ENCODE measurements around the gene AQP1. TPM values are rescaled to one million over a fixed set of nuclear protein-coding genes. Genes with fewer than 3 reads are reported as not detected.
A peak's percentile ranks its signal among the peaks of the same experiment; 100 is the strongest.

Gene AQP1
- total RNA-seq, 3 donors from 2014 or later (not counting 1 experiment from before 2014, with no cell fraction given), result 0.50 to 1.4 TPM; not detected in 1

- ATAC-seq (no peak), DNase-seq (peak in 1 of 2 donors; percentile 13)
- no peak overlapping the region for H3K27ac ChIP-seq (ENCODE audit: low read length)
- no peak overlapping the region for H3K4me3 ChIP-seq (ENCODE audit: low read length)
- no peaks in the 10 kb centered on the region for H3K36me3 ChIP-seq (ENCODE audit: control insufficient read depth, insufficient read depth, low read length)
- H3K9me3 Mint-ChIP-seq, result no peaks in the 10 kb centered on the region
- no peaks in the 10 kb centered on the region for H3K27me3 Mint-ChIP-seq (ENCODE audit: low read depth in 2 of 2)
- H3K4me3 Mint-ChIP-seq, result no peak overlapping the region
- TF ChIP-seq CTCF (IDR thresholded peaks at IDR 0.05), result no peak
- H3K36me3 Mint-ChIP-seq, result no peaks in the 10 kb centered on the region
- no peaks in the 10 kb centered on the region for H3K4me1 Mint-ChIP-seq
- intact Hi-C loops (cut with micrococcal nuclease), result no loop called here
- no peak overlapping the region for H3K27ac Mint-ChIP-seq
- H3K27me3 ChIP-seq (ENCODE audit: control insufficient read depth, insufficient read depth, low read length), result no peaks in the 10 kb centered on the region
- WGBS (ENCODE audit: insufficient coverage), result 96% methylated on average over 16 of the region's 19 CpGs
- H3K4me1 ChIP-seq (ENCODE audit: control insufficient read depth, insufficient read depth, low read length), result no peaks in the 10 kb centered on the region
- no peaks in the 10 kb centered on the region for H3K9me3 ChIP-seq (ENCODE audit: control insufficient read depth, insufficient read depth, low read length)
These were observed 11.5 kb downstream of the AQP1 start for GRCh38 chr7:30923009-30923773.

- no peak overlapping the region for H3K27ac ChIP-seq (ENCODE audit: low read length)
- no peaks in the 10 kb centered on the region for H3K9me3 ChIP-seq (ENCODE audit: control insufficient read depth, insufficient read depth, low read length)
- H3K4me1 Mint-ChIP-seq, result no peaks in the 10 kb centered on the region
- no peaks in the 10 kb centered on the region for H3K36me3 ChIP-seq (ENCODE audit: control insufficient read depth, insufficient read depth, low read length)
- H3K36me3 Mint-ChIP-seq, result no peaks in the 10 kb centered on the region
- H3K27me3 Mint-ChIP-seq (ENCODE audit: low read depth in 2 of 2), result no peaks in the 10 kb centered on the region
- no peak for TF ChIP-seq CTCF (IDR thresholded peaks at IDR 0.05)
- H3K27me3 ChIP-seq (ENCODE audit: control insufficient read depth, insufficient read depth, low read length), result no peaks in the 10 kb centered on the region
- intact Hi-C loops (cut with micrococcal nuclease), result no loop called here
- peak in 1 of 2 donors; percentile 4 for DNase-seq
- H3K4me1 ChIP-seq (ENCODE audit: control insufficient read depth, insufficient read depth, low read length), result no peaks in the 10 kb centered on the region
- WGBS (ENCODE audit: insufficient coverage), result 90% methylated on average over 13 of the region's 13 CpGs
- ATAC-seq, result no peak
- no peak overlapping the region for H3K4me3 Mint-ChIP-seq
- H3K4me3 ChIP-seq (ENCODE audit: low read length), result no peak overlapping the region
- H3K27ac Mint-ChIP-seq, result no peak overlapping the region
- H3K9me3 Mint-ChIP-seq, result no peaks in the 10 kb centered on the region
These were observed 12.2 kb downstream of the AQP1 start for GRCh38 chr7:30923774-30924413.

- no peak overlapping the region for H3K27ac Mint-ChIP-seq
- H3K4me1 ChIP-seq (ENCODE audit: control insufficient read depth, insufficient read depth, low read length), result no peaks in the 10 kb centered on the region
- H3K27ac ChIP-seq (ENCODE audit: low read length), result no peak overlapping the region
- no peak for TF ChIP-seq CTCF (IDR thresholded peaks at IDR 0.05)
- H3K9me3 Mint-ChIP-seq, result no peaks in the 10 kb centered on the region
- H3K36me3 ChIP-seq (ENCODE audit: control insufficient read depth, insufficient read depth, low read length), result no peaks in the 10 kb centered on the region
- H3K4me3 ChIP-seq (ENCODE audit: low read length), result no peak overlapping the region
- no peaks in the 10 kb centered on the region for H3K36me3 Mint-ChIP-seq
- H3K4me1 Mint-ChIP-seq, result no peaks in the 10 kb centered on the region
- H3K27me3 Mint-ChIP-seq (ENCODE audit: low read depth in 2 of 2), result no peaks in the 10 kb centered on the region
- no peak overlapping the region for H3K4me3 Mint-ChIP-seq
- H3K9me3 ChIP-seq (ENCODE audit: control insufficient read depth, insufficient read depth, low read length), result no peaks in the 10 kb centered on the region
- no peaks in the 10 kb centered on the region for H3K27me3 ChIP-seq (ENCODE audit: control insufficient read depth, insufficient read depth, low read length)
- intact Hi-C loops (cut with micrococcal nuclease), result no loop called here
- DNase-seq (peak in 1 of 2 donors; percentile 3), ATAC-seq (no peak)
These were observed 13.0 kb downstream of the AQP1 start for GRCh38 chr7:30924624-30925023.
